ENCODE data around the gene CASZ1.

CASZ1 gene

GRCh38 chr1:10796029-10796944, at the start of gene CASZ1:
CASZ1 (minus strand) TSS chr1:10796646; CDS start chr1:10693889, 102,757 bp downstream.
- no peak for DNase-seq

- DNase-seq, result no peak
These were observed 47.3 kb upstream of the CASZ1 start for GRCh38 chr1:10843697-10844096.

GRCh38 chr1:10841118-10841517, 44.7 kb upstream of the CASZ1 start:
- DNase-seq, result no peak

- DNase-seq, result no peak
These were observed 42.8 kb upstream of the CASZ1 start for GRCh38 chr1:10839188-10839770.

- no peak for DNase-seq
These were observed 42.1 kb upstream of the CASZ1 start for GRCh38 chr1:10838541-10838940.

GRCh38 chr1:10836726-10837125, 40.3 kb upstream of the CASZ1 start:
- DNase-seq, result no peak

- DNase-seq, result no peak
These were observed 39.5 kb upstream of the CASZ1 start for GRCh38 chr1:10835822-10836421.

GRCh38 chr1:10835421-10835820, 39.0 kb upstream of the CASZ1 start:
- no peak for DNase-seq

GRCh38 chr1:10834770-10835412, 38.4 kb upstream of the CASZ1 start:
- no peak for DNase-seq

- DNase-seq, result no peak
These were observed 37.4 kb upstream of the CASZ1 start for GRCh38 chr1:10833630-10834557.

- no peak for DNase-seq
These were observed 36.3 kb upstream of the CASZ1 start for GRCh38 chr1:10832703-10833102.

GRCh38 chr1:10830961-10831668, 34.7 kb upstream of the CASZ1 start:
- DNase-seq, result no peak

- no peak for DNase-seq
These were observed 33.6 kb upstream of the CASZ1 start for GRCh38 chr1:10829965-10830515.

- DNase-seq, result no peak
These were observed 32.8 kb upstream of the CASZ1 start for GRCh38 chr1:10829067-10829818.

- DNase-seq, result no peak
These were observed 31.2 kb upstream of the CASZ1 start for GRCh38 chr1:10827377-10828333.

- no peak for DNase-seq
These were observed 29.1 kb upstream of the CASZ1 start for GRCh38 chr1:10825592-10825991.

- DNase-seq, result no peak
These were observed 28.5 kb upstream of the CASZ1 start for GRCh38 chr1:10824821-10825540.

GRCh38 chr1:10823000-10823401, 26.6 kb upstream of the CASZ1 start:
- DNase-seq, result no peak

- DNase-seq, result no peak
These were observed 24.9 kb upstream of the CASZ1 start for GRCh38 chr1:10821388-10821787.
